ENCODE data around the gene MNAT1.

- TF ChIP-seq POLR2AphosphoS5 (IDR thresholded peaks at IDR 0.05) (peak; percentile 91), CTCF (IDR thresholded peaks at IDR 0.05; ENCODE audit: poor library complexity, severe bottlenecking) (no peak), EP300 (conservative IDR thresholded peaks at IDR 0.05; ENCODE audit: poor library complexity, severe bottlenecking) (no peak), TAF1 (IDR thresholded peaks at IDR 0.05; ENCODE audit: low read depth) (peak; percentile 100), SMC3 (conservative IDR thresholded peaks at IDR 0.05; ENCODE audit: poor library complexity) (peak; percentile 47), MXI1 (conservative IDR thresholded peaks at IDR 0.05; ENCODE audit: poor library complexity, severe bottlenecking) (peak; percentile 70), EZH2 (IDR thresholded peaks at IDR 0.05; ENCODE audit: borderline replicate concordance, insufficient read depth, low read length, poor library complexity, severe bottlenecking) (no peak), REST (IDR thresholded peaks at IDR 0.05; ENCODE audit: borderline replicate concordance) (peak; percentile 97), RAD21 (conservative IDR thresholded peaks at IDR 0.05) (peak; percentile 45)
Measured at GRCh38 chr14:60734465-60735242, at the start of gene MNAT1.
